Mesenchymal stem cell (in vitro differentiated cells and primary cell): ENCODE data around the gene TNNT3.

Source experiments
- DNase-seq: peaks from one replicate; pipeline ENCODE4 v3.0.0-alpha.2; 2013
- H2AFZ ChIP-seq: one replicate; pipeline ENCODE4 v1.6.1; 2013; ENCODE audit warnings: low read depth, mild to moderate bottlenecking, control low read depth, inconsistent platforms, low read length, moderate library complexity
- H2AK5ac ChIP-seq: 2 replicates; pipeline ENCODE4 v1.6.1; 2013; ENCODE audit warnings: low read length, moderate library complexity, mild to moderate bottlenecking, inconsistent platforms; ENCODE audit not compliant: severe bottlenecking
- H2BK120ac ChIP-seq: one replicate; pipeline ENCODE4 v1.6.1; 2013; ENCODE audit warnings: low read depth, mild to moderate bottlenecking, inconsistent platforms, low read length, moderate library complexity
- H2BK12ac ChIP-seq, 2 experiments: one replicate each; pipeline ENCODE4 v1.6.1; 2013; ENCODE audit warnings: inconsistent platforms in 2 of 2, low read length in 2 of 2, mild to moderate bottlenecking in 2 of 2, moderate library complexity in 2 of 2, control low read depth in 1 of 2
- H2BK15ac ChIP-seq: one replicate; pipeline ENCODE4 v1.6.1; 2013; ENCODE audit warnings: mild to moderate bottlenecking, low read depth, inconsistent platforms; ENCODE audit not compliant: poor library complexity, severe bottlenecking
- H2BK5ac ChIP-seq: 2 replicates; pipeline ENCODE4 v1.6.1; 2013; ENCODE audit warnings: low read depth, mild to moderate bottlenecking, low read length, control low read depth, inconsistent platforms; ENCODE audit not compliant: poor library complexity, severe bottlenecking
- H3K14ac ChIP-seq, 2 experiments: one replicate each; pipeline ENCODE4 v1.6.1; 2013; ENCODE audit warnings: inconsistent platforms in 2 of 2, low read length in 2 of 2, control low read depth in 1 of 2, mild to moderate bottlenecking in 1 of 2, moderate library complexity in 1 of 2
- H3K18ac ChIP-seq, 2 experiments: one replicate each; pipeline ENCODE4 v1.6.1; 2013; ENCODE audit warnings: inconsistent platforms in 2 of 2, low read length in 2 of 2, control low read depth in 1 of 2, low read depth in 1 of 2, mild to moderate bottlenecking in 1 of 2
- H3K23ac ChIP-seq, 2 experiments: one replicate each; pipeline ENCODE4 v1.6.1; 2013; ENCODE audit warnings: inconsistent platforms in 2 of 2, low read length in 2 of 2, mild to moderate bottlenecking in 2 of 2, moderate library complexity in 2 of 2, control low read depth in 1 of 2
- H3K27ac ChIP-seq: 2 replicates; pipeline ENCODE4 v1.5.1; 2013; ENCODE audit warnings: mild to moderate bottlenecking, moderate library complexity, low read length, control low read depth, inconsistent platforms; ENCODE audit not compliant: poor library complexity, severe bottlenecking
- H3K27me3 ChIP-seq, 2 experiments: 2 replicates each; pipeline versions ENCODE4 v1.6.1 to v1.7.0; 2013; ENCODE audit warnings: low read length in 2 of 2, mild to moderate bottlenecking in 2 of 2, moderate library complexity in 2 of 2, control low read depth in 1 of 2, inconsistent platforms in 1 of 2; ENCODE audit not compliant: control insufficient read depth in 1 of 2, insufficient read depth in 1 of 2
- H3K36me3 ChIP-seq, 2 experiments: 2 replicates each; pipeline versions ENCODE4 v1.6.1 to v1.7.0; 2013; ENCODE audit warnings: low read length in 2 of 2, control low read depth in 1 of 2, inconsistent platforms in 1 of 2, low read depth in 1 of 2, mild to moderate bottlenecking in 1 of 2; ENCODE audit not compliant: insufficient read depth in 2 of 2, control insufficient read depth in 1 of 2
- H3K4ac ChIP-seq, 2 experiments: one replicate each; pipeline ENCODE4 v1.6.1; 2013; ENCODE audit warnings: inconsistent platforms in 2 of 2, low read length in 2 of 2, mild to moderate bottlenecking in 2 of 2, moderate library complexity in 2 of 2, control low read depth in 1 of 2, low read depth in 1 of 2
- H3K4me1 ChIP-seq: 2 replicates; pipeline ENCODE4 v1.6.1; 2013; ENCODE audit warnings: low read depth, low read length, control low read depth; ENCODE audit not compliant: control insufficient read depth, insufficient read depth
- H3K4me2 ChIP-seq: 2 replicates; pipeline ENCODE4 v1.6.1; 2013; ENCODE audit warnings: low read length, mild to moderate bottlenecking, inconsistent platforms; ENCODE audit not compliant: poor library complexity, severe bottlenecking
- H3K4me3 ChIP-seq, 2 experiments: 2 replicates each; pipeline versions ENCODE4 v1.5.1 to v1.7.0; 2013; ENCODE audit warnings: low read length in 2 of 2, mild to moderate bottlenecking in 2 of 2, control low read depth in 1 of 2, low read depth in 1 of 2; ENCODE audit not compliant: insufficient read depth in 1 of 2
- H3K79me1 ChIP-seq: replicated peaks from 2 replicates; pipeline ENCODE4 v1.6.1; 2013; ENCODE audit warnings: mild to moderate bottlenecking, control low read depth, low read length, inconsistent platforms; ENCODE audit not compliant: poor library complexity, severe bottlenecking
- H3K9ac ChIP-seq: 2 replicates; pipeline ENCODE4 v1.7.0; 2013; ENCODE audit warnings: mild to moderate bottlenecking, low read length, moderate library complexity
- H3K9me3 ChIP-seq: 2 replicates; pipeline ENCODE4 v1.7.0; 2013; ENCODE audit warnings: mild to moderate bottlenecking, low read length; ENCODE audit not compliant: control insufficient read depth
- H4K8ac ChIP-seq: one replicate; pipeline ENCODE4 v1.6.1; 2013; ENCODE audit warnings: inconsistent platforms, mild to moderate bottlenecking, low read length, moderate library complexity
- H4K91ac ChIP-seq: one replicate; pipeline ENCODE4 v1.6.1; 2013; ENCODE audit warnings: mild to moderate bottlenecking, low read length, inconsistent platforms
- WGBS: methylation state at CpG from one replicate; pipeline ENCODE4 v1.1.7; 2013; ENCODE audit warnings: mixed read lengths; 5-methylcytosine and 5-hydroxymethylcytosine counted together

Gene TNNT3

DNA sequence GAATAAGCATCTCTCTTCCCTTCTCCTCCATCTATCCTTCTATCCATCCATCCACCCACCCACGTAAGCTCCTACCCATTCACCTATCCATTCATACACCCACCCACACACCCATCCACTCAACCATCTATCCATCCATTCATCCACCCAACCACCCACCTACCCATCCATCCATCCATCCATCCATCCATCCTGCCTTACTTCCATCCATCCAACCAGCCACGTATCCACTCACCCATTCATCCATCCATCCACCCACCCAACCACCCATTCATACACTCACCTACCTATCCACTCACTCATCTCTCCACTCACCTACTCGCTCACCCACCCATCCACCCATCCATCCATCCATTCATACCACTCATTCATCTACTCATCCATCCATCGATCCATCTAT is 13.2 kb downstream of the TNNT3 start:
- no peak overlapping the region for H2BK12ac ChIP-seq
- no peak overlapping the region for H3K23ac ChIP-seq
- H3K27ac ChIP-seq: no peak overlapping the region
- peaks cover 0 to 28% of the 10 kb centered on the region in 2 experiments for H3K27me3 ChIP-seq
- no peaks in the 10 kb centered on the region for H3K79me1 ChIP-seq
- no peak overlapping the region for H4K8ac ChIP-seq
- no peak overlapping the region for H3K4me3 ChIP-seq
- H2AFZ ChIP-seq: no peak overlapping the region
- no peak overlapping the region for H3K18ac ChIP-seq
- no peak overlapping the region for H3K14ac ChIP-seq
- WGBS: 87% methylated on average over 4 of the region's 4 CpGs
- no peak for DNase-seq
- no peak overlapping the region for H3K4me2 ChIP-seq
- H2AK5ac ChIP-seq: no peak overlapping the region
- no peak overlapping the region for H2BK5ac ChIP-seq
- no peak overlapping the region for H2BK15ac ChIP-seq
- no peaks in the 10 kb centered on the region for H3K9me3 ChIP-seq
- no peaks in the 10 kb centered on the region for H3K36me3 ChIP-seq
- H4K91ac ChIP-seq: no peak overlapping the region
- H3K9ac ChIP-seq: no peak overlapping the region
- no peak overlapping the region for H3K4ac ChIP-seq
- H2BK120ac ChIP-seq: no peak overlapping the region
- H3K4me1 ChIP-seq: peaks cover 4% of the 10 kb centered on the region

DNA sequence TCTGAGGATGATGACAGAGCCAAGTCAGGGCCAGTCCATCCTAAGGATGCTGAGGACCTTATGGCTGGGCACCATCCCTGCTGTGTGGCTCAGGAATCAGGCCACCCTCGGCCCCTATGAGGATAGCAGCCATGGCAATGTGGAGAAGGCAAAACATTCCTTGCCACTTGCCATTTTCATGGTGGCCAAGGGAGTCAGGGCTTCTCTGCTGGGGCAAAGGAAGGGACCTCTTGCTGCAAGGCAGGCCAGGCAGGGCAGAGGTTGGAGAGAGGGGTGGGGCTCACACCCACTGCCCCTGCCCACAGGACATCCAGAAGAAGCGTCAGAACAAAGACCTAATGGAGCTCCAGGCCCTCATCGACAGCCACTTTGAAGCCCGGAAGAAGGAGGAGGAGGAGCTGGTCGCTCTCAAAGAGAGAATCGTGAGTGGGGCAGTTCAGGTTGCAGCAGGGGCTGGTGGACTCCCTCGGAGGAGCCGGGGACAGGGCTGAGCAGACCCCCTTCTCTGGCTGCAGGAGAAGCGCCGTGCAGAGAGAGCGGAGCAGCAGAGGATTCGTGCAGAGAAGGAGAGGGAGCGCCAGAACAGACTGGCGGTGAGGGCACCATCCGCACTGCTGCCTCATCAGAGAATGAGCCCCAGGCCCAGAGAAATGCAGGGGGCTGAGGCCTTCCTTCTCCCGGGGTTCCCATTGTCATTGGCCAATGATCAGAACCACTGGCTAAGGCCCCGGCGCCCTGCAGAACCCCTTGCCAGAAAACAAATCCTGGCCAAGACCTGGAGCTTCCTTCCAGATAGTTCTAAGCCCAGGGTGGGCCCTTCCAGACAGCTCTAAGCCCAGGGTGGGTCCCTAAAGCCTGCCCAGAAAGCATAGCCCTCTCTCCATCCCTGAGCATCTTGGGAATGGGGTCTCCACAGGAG is 14.2 kb downstream of the TNNT3 start:
- Histone ChIP-seq H3K23ac (no peak overlapping the region), H2AK5ac (no peak overlapping the region)

DNA sequence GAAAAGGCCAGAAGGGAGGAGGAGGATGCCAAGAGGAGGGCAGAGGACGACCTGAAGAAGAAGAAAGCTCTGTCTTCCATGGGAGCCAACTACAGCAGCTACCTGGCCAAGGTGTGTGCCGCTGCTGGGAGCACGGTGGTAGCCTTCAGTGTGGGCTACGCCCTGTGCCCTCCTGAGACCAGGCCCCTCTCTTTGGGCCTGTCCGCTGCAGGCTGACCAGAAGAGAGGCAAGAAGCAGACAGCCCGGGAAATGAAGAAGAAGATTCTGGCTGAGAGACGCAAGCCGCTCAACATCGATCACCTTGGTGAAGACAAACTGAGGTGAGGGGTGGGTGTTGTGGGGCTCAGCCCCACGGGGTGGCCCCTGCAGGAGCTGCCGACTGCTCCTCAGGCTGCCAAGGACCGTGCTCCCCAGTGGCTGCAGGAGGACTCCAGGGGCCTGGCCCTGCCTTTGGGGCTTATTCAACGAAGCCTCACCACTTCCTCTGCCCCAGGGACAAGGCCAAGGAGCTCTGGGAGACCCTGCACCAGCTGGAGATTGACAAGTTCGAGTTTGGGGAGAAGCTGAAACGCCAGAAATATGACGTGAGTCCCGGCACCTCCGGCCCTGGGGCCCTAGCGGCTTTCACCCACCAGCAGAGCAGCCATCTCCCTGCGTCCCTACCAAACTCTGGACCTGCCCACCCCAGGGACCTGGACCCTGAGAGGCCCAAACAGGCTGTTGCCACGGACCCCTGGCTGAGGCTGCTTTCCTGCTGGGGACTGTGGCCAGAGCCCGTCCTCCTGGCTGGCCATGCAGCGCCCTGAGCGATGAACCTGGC is 15.0 kb downstream of the TNNT3 start:
- no peak overlapping the region for H3K23ac ChIP-seq
- H2BK120ac ChIP-seq: no peak overlapping the region

More for the DNA sequence above, 14.2 kb downstream of the TNNT3 start:
- no peak overlapping the region for H2BK12ac ChIP-seq
- peaks cover 1 to 28% of the 10 kb centered on the region in 2 experiments for H3K27me3 ChIP-seq
- no peak overlapping the region for H3K14ac ChIP-seq
- H3K18ac ChIP-seq: no peak overlapping the region
- no peak overlapping the region for H4K8ac ChIP-seq
- 84% methylated on average over 18 of the region's 18 CpGs for WGBS
- H4K91ac ChIP-seq: no peak overlapping the region
- no peak overlapping the region for H2AFZ ChIP-seq
- H3K9ac ChIP-seq: no peak overlapping the region
- H3K4me1 ChIP-seq: peaks cover under 1% of the 10 kb centered on the region
- H3K79me1 ChIP-seq: no peaks in the 10 kb centered on the region
- no peaks in the 10 kb centered on the region for H3K36me3 ChIP-seq
- H2BK120ac ChIP-seq: no peak overlapping the region
- H3K4ac ChIP-seq: no peak overlapping the region
- no peak for DNase-seq
- no peak overlapping the region for H2BK15ac ChIP-seq
- H3K9me3 ChIP-seq: no peaks in the 10 kb centered on the region
- H3K4me2 ChIP-seq: no peak overlapping the region
- no peak overlapping the region for H3K27ac ChIP-seq
- no peak overlapping the region for H3K4me3 ChIP-seq
- no peak overlapping the region for H2BK5ac ChIP-seq

More for the DNA sequence above, 15.0 kb downstream of the TNNT3 start:
- Histone ChIP-seq H2AK5ac (no peak overlapping the region), H3K14ac (no peak overlapping the region), H2BK15ac (no peak overlapping the region), H4K8ac (no peak overlapping the region), H4K91ac (no peak overlapping the region), H3K4me3 (no peak overlapping the region), H3K4me2 (no peak overlapping the region), H2BK12ac (no peak overlapping the region), H3K36me3 (no peaks in the 10 kb centered on the region), H3K9me3 (no peaks in the 10 kb centered on the region), H3K79me1 (no peaks in the 10 kb centered on the region), H3K4ac (no peak overlapping the region), H2AFZ (no peak overlapping the region), H3K4me1 (no peaks in the 10 kb centered on the region), H3K27ac (no peak overlapping the region), H3K9ac (no peak overlapping the region), H3K27me3 (peaks cover 5 to 28% of the 10 kb centered on the region in 2 experiments), H3K18ac (no peak overlapping the region), H2BK5ac (no peak overlapping the region)
- 79% methylated on average over 24 of the region's 24 CpGs for WGBS
- DNase-seq: no peak
